ENCODE measurements around the gene ELMO1.

Gene ELMO1

GRCh38 chr7:37481722-37482288 lies 33.1 kb upstream of the ELMO1 start:
- H3K27ac ChIP-seq: no peak overlapping the region
- TF ChIP-seq CTCF (IDR thresholded peaks at IDR 0.05) (no peak), ZFX (IDR thresholded peaks at IDR 0.05; ENCODE audit: borderline replicate concordance) (no peak)

DNA sequence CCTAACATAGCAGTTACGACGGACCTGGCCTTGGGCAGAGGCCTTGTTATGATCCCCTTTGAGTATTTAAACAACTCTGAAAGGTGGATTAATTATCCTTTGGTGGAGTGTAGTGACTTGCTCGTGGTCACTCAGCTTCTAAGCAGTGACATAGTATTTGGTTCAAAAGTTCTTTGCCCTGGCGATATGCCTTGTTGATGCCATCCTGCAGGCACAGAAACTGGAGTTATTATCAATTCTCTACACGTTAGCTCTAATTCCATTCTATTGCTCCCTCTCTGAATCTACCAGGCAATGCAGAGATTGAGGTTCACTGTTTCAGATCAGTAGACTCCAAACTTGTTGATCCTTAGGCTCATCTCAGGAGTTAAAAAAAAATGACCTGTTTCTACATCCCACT lies 32.5 kb upstream of the ELMO1 start:
- no peak overlapping the region for H3K27ac ChIP-seq
- no peak for TF ChIP-seq ZFX (IDR thresholded peaks at IDR 0.05; ENCODE audit: borderline replicate concordance)

DNA sequence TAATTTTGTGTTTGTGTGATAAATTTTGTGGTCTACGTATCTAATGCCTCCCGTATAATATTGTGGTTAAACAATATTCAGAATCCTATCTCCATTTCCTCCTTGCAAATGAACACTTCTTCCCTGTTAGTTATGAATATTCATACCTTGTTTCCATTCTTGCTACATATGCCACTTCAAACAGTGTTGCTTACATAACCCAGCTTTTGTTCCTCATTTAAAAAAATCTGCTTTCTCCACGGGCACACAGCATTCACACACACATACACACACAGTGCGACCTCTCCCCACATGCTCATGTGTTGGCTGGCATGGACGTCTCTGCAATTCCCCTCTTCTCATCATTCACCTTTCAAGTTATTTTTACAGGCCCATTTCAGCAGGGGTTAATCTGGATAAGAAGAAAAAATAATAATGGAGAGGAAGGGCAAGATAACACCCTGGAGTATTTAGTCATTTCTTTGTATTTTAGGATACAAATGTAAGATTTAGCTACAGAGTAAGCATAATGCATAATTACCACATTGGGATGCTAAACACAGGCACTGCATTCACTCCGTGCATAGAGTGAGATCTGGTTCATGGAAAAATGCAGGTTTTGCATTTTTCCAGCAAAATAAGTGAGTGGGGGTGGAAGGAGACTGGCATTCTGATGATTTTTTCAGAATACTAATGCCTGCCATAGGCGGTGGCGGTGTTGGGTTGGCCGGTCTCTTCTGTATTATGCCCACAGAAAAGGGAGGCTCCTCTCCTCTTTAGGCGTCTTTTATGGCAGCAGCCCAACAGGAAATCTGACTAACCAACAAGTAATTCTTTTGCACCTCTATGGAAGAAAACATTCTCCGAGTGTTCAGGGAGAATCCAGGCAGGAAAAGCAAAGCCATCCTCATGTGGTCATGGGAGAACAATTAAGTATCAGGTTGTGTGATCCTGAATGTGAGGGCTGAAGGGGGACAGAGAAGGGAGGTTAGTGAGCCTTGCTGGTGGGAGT lies 31.7 kb upstream of the ELMO1 start:
- no peak overlapping the region for H3K27ac ChIP-seq
- TF ChIP-seq CTCF (IDR thresholded peaks at IDR 0.05) (no peak), ZFX (IDR thresholded peaks at IDR 0.05; ENCODE audit: borderline replicate concordance) (no peak)

DNA sequence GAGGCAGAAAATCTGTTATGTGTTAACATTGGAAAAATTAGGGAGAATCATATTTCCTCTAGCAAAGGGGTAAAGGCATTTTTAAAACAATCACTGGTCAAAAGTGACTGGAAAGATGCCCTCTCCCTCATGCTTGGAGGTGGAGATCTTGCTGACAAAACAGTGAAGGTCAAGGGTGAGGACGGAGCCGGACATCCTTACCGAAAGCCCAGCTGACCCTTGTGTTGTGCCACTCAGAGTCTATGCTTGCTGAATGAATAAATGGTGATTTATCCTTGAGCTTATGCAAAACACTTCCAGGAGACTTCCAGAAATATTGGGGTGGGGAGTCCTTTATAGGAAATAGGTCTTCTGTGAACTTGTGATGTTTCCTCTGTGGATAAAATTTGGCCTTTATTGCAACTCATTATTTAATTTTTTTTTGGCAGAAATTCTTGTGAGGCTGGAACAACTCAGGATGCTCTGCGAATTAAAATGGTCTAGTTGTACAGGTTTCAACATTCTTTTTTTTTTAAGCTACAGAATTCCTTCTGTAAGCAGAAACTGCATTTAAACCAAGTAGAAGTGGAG lies 28.3 kb upstream of the ELMO1 start:
- TF ChIP-seq CTCF (IDR thresholded peaks at IDR 0.05): no peak
- TF ChIP-seq ZFX (IDR thresholded peaks at IDR 0.05; ENCODE audit: borderline replicate concordance): no peak
- H3K27ac ChIP-seq: no peak overlapping the region

GRCh38 chr7:37476428-37476827 lies 27.8 kb upstream of the ELMO1 start:
- TF ChIP-seq CTCF (IDR thresholded peaks at IDR 0.05): no peak
- no peak for TF ChIP-seq ZFX (IDR thresholded peaks at IDR 0.05; ENCODE audit: borderline replicate concordance)
- no peak overlapping the region for H3K27ac ChIP-seq

GRCh38 chr7:37475646-37476045 lies 27.0 kb upstream of the ELMO1 start:
- H3K27ac ChIP-seq: no peak overlapping the region
- TF ChIP-seq ZFX (IDR thresholded peaks at IDR 0.05; ENCODE audit: borderline replicate concordance) (no peak), CTCF (IDR thresholded peaks at IDR 0.05) (no peak)

- no peak overlapping the region for H3K27ac ChIP-seq
- no peak for TF ChIP-seq ZFX (IDR thresholded peaks at IDR 0.05; ENCODE audit: borderline replicate concordance)
- no peak for TF ChIP-seq CTCF (IDR thresholded peaks at IDR 0.05)
Measured at GRCh38 chr7:37471619-37472018, 23.0 kb upstream of the ELMO1 start.

Data from 22Rv1 (cell line).